GM18505 (cell line): ENCODE measurements around the gene TRIM25.

Source experiments
- ATAC-seq: cut with Tn5 transposase; IDR thresholded peaks from one replicate; pipeline ENCODE4 v1.9.1; 2021; ENCODE audit not compliant: unreplicated experiment
- POLR2A ChIP-seq: IDR thresholded peaks from 4 replicates; pipeline ENCODE4 v1.6.1; 2011; ENCODE audit warnings: borderline replicate concordance; ENCODE audit not compliant: insufficient read depth, insufficient read length; ENCODE audit errors: extremely low read depth

TRIM25 gene

GRCh38 chr17:56917559-56918296 is 3.9 kb upstream of the TRIM25 start:
- ATAC-seq: no peak
- no peak for TF ChIP-seq POLR2A

- TF ChIP-seq POLR2A: no peak
- ATAC-seq: no peak
These were observed 878 bp upstream of the TRIM25 start for GRCh38 chr17:56914581-56915273.

- TF ChIP-seq POLR2A: no peak
- ATAC-seq: peak; percentile 45
These were observed 439 bp downstream of the TRIM25 start for GRCh38 chr17:56913353-56913866.

GRCh38 chr17:56913000-56913311 is 893 bp downstream of the TRIM25 start:
- ATAC-seq: no peak
- TF ChIP-seq POLR2A: no peak

- TF ChIP-seq POLR2A: no peak
- ATAC-seq: no peak
These were observed 1.5 kb downstream of the TRIM25 start for GRCh38 chr17:56912105-56912999.

GRCh38 chr17:56910509-56911235 is 3.2 kb downstream of the TRIM25 start:
- peak; percentile 28 for TF ChIP-seq POLR2A
- ATAC-seq: no peak

- ATAC-seq: no peak
- no peak for TF ChIP-seq POLR2A
These were observed 3.9 kb downstream of the TRIM25 start for GRCh38 chr17:56909742-56910508.

- TF ChIP-seq POLR2A: no peak
- ATAC-seq: peak; percentile 85
These were observed 5.8 kb downstream of the TRIM25 start for GRCh38 chr17:56908001-56908542.

- TF ChIP-seq POLR2A: no peak
- no peak for ATAC-seq
These were observed 10.3 kb downstream of the TRIM25 start for GRCh38 chr17:56903560-56903959.

- no peak for TF ChIP-seq POLR2A
- ATAC-seq: no peak
These were observed 11.5 kb downstream of the TRIM25 start for GRCh38 chr17:56902348-56902747.

GRCh38 chr17:56899403-56899802 is 14.4 kb downstream of the TRIM25 start:
- TF ChIP-seq POLR2A: no peak
- no peak for ATAC-seq

- no peak for ATAC-seq
- no peak for TF ChIP-seq POLR2A
These were observed 15.0 kb downstream of the TRIM25 start for GRCh38 chr17:56898874-56899273.
